ENCODE results near the gene KDM5A.

The KDM5A gene

DNA sequence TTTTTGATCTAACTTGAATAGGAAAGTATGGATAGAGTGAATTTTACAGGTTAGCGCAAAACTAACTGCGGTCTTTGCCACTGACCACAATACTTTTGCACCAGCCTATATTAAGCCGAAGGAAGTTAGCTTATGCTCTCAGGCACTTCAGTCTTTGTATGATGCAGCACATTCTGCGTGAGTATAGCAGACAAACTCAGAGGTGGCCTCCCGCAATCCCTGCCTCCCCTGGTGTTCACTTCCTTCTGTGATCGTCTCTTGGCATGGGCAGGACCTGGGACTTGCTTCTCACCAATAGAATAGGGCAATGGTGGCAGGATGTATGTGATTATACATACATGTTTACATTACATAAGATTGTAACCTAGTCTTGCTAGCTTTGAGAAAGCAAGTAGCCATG, 116.2 kb downstream of the KDM5A start:
- no peak for DNase-seq (ENCODE audit: low spot score)

DNA sequence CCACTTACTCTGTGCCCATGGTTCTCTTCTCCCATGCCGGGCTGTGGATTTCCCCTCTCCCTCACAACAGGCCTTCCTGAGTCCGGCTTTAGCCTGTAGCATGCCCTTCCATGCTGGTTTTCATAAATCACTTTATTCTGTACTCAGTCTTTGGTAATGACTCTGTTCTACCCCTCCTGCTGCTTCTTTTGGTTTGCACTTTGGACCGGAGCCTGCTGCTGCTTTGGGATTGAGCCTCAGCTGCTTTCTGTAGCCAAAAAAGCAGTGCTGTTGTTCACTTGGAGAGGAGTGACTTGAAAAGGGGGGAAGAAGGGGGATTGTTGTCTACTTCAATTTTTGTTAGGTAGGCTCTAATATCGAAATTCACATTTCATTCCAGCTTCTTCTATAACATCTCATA, 118.0 kb downstream of the KDM5A start:
- no peak for DNase-seq (ENCODE audit: low spot score)

DNA sequence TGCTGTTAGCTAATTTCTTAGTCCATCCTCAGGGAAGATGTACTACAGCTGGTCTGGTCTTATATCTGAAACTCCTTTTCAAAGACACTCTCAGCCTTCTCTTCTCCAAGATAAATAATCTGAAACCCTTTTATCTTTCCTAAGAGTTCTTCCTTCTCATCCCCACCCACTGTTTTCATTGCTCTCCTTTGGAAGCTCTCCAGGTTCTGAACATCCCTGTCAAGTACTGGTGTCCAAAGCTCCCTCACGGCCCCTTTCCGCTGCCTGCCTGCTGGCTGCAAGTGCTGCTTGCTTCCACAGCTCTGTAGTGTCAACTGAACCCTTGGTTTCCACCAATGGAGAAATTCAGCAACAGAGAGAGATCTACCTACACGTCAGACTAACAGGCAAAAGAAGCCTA, 119.9 kb downstream of the KDM5A start:
- DNase-seq (ENCODE audit: low spot score): no peak

DNA sequence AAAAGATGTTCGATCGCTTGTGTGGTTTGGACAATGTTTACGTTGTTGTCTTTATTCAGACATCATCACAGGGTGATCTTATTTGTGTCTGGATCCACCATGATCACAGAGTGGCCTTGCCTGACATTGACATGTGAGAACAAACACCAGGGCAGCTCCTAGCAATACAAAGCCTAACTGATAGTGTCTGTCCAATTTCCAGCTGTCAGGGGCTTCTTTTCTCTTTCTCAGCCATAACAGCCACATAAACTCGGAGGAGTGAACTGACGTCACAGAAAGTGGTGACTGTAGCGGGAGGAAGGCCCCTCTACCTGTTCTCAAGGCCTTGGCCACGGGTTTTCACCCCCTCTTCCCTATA, 120.7 kb downstream of the KDM5A start:
- no peak for DNase-seq (ENCODE audit: low spot score)

DNA sequence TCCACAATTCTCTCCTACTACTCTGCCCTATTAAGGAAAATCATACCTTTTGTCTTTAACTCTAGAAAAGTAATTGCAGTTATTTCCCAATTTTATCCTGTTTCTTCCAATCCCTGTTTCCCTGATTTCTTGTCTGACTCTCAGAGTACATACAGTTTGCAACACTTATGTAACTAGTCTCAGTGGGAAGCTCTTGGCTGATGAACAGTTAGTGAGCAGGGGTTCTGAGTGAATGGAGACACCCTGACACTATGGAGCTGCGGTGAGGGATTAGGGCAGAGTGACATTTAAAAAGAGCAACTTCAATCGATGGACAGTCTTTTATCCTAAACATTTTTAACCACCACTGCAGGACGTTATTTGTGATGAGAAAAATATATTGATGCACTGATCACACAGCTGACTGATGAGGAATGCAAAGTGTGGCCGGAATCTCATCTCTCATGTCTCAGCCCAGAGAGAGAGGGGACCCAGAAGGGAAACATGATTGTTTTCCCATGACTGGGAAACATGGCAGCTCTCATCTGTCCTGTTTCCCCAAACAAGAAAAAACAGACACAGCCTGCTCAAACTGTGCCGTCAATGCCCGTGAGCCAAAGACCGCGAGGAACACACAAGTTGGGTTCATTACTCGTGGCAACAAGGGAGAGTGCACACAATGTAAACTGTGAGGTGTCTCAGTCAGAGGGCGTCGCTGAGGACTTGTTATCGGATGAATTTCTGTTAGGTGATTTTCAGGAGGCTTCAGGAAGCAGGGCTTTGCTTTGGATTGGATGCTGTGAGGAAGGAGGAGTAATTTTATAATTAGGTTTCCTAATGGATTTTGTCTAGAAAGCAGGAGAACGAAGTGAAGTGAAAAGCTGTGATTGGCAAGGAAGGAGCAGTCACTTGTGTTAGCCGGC, 121.3 kb downstream of the KDM5A start:
- no peak for DNase-seq (ENCODE audit: low spot score)

DNA sequence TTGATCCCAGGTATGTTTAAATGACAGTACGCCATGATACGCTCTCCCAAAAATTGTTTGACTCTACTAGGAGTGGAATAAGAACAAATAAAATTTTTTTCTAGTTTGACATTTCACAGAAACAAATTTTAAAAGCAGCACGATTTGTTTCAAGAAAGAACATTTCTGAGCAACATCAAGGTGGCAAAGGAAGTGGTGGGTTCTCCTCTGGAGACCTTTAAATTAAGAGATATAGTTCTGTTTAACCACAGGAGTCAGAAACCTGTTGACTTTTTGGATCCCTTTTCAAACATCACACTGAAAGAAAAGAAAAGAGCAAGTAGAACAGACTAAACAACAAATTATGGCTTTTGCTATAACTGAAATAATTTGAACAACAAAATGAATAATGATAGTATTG, 124.0 kb downstream of the KDM5A start:
- DNase-seq (ENCODE audit: low spot score): no peak

DNA sequence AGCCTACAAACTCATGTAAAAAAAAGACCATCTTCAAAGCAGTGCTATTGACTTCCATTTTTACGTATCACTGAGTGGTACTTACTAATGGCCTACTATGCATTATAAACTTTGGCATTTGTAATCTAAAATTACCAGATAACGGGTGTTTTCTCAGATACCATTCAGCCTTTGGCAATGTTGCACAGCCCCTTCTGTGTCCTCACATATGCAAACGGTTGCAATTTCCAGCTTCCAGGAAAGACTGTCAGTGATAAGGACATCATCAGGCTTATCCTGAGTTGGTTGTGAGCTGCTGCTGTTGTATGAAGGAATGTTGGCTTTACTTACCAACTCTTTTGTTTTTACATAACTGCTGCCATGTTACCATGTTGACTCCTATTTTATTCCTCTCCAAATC, 124.9 kb downstream of the KDM5A start:
- no peak for DNase-seq (ENCODE audit: low spot score)

DNA sequence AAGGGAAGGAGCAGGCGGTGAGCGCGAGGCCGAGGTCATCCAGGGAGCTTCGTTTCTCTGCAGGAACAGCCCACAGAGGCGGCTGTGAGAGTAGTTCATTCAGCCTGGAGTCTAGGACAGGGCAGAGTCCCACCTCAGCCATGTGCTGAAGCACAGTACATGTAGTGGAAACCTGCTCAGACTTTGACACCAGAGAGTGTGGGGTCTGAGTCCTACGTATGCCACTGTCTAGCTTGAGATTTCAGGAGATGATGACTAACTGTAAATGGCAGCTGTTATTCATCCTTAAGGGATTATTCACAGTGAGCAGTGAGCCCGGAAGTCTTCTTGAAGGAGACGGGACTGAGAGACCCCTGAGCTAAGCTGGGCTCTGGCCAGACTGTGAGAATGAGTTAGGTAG, 125.5 kb downstream of the KDM5A start:
- no peak for DNase-seq (ENCODE audit: low spot score)

DNA sequence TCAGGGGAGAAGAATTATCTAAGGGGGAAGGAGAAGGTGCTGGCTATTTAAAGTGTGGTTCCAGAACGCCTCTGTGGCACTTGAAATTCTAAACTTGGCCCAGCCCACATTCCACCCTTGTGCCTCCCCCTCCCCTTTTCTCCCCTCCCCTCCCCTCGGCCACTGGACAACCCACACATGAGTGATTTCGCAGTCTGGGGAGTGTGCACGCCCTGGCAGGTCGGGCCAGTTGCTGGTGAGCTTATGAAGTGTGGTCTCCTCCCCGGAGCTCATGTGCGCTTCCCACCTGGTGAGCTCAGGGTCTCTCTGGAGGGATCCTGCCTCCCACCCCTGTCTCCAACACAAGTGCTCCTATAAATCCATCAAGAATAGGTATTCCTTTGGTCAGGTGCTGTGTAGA, 126.3 kb downstream of the KDM5A start, which contains the start of gene SLC6A13:
SLC6A13 (minus strand) TSS at position 20 of the 400 bp plus-strand sequence. CDS start 2,784 bp downstream, outside the sequence.
- no peak for DNase-seq (ENCODE audit: low spot score)

DNA sequence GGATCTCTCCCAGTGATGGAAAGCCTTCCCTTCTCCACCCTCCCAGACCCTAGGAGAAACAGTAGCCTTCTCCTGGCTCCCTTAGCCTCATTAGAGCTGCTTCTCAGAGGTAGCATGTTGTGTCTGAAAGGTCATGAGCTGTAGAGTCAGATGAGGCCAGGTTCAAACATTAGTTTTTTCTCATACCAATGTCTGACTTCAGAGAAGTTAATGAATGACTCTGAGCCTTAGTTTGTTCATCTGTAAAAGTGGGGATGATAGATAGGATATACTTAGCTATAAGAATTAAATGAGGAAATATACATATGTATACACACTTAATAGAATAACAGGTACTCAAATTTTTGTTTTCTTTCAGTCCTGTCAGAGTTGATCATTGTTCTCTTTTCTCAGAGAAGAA, 127.0 kb downstream of the KDM5A start:
- no peak for DNase-seq (ENCODE audit: low spot score)

DNA sequence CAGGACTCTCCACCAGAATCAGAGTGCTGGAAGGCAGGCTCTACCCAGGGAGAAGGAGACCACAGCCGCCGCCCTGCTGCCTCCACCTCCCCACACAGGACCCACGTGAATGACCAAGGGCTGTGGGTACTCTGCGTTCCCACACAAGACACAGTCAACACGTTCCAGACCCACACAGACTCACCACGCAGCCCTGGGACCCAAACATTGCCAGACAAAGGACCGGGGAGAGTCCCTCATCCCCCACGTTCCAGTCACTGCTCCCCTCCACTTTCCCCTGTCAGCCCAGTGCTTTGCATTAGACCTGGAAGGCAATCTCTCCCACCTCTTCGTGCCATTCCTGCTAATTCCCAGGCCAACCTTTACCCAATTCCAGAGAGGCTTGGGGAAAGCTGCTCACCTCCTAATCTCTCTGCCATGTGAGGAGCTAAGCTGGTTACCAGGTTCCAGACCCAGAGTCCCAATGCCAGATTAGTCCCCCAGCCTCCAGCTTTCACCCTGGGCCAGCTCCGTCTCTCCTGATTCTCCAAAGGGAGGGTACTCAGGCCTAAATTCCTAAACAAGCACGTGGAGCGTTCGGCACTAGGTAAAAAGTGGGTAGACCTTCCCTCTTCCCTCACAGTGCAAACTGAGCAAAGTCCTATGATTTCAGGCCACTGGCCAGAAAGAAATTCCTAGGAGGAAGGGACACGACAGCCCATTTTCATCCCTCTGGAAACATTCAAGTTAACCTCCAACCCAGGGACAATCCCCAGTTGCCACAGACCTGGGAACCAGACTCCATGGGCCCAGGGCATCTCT, 131.4 kb downstream of the KDM5A start:
- no peak for DNase-seq (ENCODE audit: low spot score)

DNA sequence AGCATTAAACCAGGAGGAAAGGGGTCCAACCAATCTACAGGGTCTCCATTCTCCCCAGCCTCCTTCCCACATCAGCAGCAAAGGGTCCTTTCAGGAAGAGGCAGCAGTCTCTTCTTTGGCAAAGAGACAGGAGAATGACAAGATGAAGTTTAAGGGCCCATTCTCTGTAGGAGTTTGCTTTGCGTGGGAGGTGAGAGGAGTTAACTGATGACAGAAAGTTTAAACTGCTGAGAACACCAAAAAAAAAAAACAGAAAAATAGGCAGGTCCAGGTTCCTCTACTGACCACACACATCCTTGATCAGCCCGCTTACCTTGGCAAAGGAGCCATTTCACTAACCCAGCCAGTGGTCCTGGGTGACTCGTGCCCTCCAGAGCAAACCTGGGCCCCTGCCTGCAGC, 132.2 kb downstream of the KDM5A start:
- no peak for DNase-seq (ENCODE audit: low spot score)

DNA sequence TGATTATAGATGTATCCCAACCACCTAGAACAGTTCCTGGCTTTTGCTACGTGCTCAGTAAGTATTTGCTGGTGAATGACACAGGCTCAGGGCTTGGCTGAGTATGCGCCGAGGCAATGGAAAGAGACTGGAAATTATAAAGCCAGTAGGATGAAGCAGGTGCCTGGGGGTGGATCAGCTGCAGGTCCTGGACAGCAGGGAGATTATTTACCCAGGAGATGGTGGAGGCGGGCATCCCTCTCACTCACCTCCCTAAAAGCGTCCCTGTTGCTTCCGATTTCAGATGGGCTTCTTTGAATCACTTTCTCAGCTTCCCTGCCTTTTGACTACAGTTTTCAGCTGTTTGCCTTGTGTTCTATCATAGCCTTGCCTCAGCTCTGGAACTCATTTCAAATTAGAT, 132.9 kb downstream of the KDM5A start:
- no peak for DNase-seq (ENCODE audit: low spot score)

DNA sequence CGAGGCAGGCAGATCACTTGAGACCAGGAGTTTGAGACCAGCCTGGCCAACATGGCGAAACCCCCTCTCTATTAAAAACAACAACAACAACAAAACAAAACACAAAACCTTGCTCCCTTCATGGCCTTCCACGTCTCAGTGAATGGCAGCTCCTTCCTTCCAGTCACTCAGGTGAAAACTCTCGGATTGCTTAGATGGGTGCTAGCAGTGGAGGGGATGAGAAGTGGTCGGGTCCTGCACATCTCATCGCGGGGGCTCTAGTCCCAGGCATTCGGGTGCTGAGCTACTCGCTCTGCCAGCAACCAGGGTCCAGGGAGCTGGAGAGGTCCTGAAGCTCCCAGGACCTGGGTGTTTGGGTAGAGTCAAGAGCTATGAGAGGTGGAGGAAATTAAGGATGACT, 134.2 kb downstream of the KDM5A start:
- no peak for DNase-seq (ENCODE audit: low spot score)

DNA sequence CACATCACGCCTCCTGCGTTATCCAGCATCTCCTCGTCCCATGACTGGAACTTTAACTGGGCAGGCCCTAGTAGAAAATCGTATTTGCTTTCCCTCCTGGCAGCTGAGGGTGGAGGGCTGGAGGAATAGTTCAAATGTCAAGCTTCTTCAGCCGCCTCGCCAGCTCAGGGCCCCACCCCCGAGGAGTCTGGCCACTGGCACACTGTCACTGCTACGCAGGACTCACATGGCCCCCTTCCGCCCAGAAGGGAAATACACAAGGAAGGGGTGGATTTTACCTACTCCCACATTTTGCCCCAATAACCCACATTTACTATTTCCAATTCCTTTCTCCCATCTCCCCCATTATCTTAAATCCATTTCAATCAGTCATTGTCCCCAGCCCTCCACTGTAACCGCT, 135.1 kb downstream of the KDM5A start:
- DNase-seq (ENCODE audit: low spot score): no peak

DNA sequence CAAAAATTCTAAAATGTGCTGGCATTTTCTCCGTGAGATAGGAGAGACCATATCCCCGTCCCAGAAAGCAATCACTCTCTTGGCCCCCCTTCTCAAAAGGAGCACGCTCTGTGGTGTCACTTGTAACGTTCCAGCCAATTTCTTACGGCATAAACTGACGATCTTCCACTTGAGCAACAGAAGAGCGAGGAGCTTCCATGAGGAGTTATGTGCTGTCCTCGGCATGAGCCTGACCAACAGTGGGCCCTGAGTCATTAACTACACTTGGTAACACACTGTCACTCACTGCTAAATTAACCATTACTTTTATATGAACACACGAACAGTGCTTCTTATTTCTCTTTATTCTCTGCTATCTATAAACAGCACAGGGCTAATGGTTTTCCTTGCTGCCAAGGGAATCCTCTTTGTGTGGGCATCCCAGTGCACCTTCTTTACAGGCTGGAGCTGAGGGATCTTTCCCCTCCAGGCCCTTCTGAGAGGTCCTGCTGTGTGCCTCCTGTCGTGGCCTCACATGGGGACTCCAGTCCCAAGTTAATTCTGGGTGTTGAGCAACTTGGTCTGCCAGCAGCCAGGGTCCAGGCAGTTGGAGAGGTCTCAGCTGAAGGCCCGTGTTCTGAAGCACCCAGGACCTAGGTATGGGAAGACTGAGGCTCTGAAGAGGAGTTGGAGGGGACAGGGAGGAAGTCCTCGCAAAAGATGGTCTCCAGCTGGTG, 135.8 kb downstream of the KDM5A start:
- DNase-seq (ENCODE audit: low spot score): no peak

DNA sequence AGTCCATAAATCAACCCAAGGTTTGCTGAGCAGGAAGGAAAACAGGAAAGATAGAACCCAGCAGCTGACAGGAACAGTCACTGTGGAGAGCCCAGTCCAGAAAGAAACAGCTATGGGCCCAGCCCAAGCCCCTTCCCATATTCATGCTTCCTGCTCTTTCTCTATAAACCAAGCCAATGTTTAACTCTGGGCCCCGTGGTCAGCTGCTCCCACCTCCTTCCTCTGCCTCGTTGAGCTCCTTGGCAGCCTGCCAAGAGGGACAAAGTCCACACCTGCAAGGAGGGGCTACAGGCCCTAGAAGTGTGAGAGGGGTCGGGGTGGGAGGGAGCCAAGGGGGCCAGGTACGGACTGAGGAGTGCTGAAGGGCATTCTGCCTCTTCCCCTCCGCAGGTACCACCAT, 136.5 kb downstream of the KDM5A start:
- no peak for DNase-seq (ENCODE audit: low spot score)

DNA sequence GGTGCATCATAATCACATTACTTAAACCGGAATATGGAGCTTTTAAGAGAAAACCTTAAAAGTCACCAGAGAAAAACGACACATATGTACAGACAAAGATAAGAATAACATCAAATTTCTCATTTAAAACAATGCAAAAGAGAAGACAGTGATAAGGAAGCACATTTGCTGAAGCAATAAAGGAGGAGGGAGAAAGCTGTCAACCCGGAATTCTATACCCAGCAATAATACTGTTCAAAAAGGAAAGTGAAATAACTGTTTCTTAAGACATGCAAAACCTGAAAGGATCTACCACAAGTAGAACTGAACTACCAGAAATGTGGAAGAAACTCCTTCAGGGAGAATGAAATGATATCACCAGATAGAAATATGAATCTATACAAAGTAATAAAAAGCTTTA, 141.8 kb downstream of the KDM5A start:
- DNase-seq (ENCODE audit: low spot score): no peak

DNA sequence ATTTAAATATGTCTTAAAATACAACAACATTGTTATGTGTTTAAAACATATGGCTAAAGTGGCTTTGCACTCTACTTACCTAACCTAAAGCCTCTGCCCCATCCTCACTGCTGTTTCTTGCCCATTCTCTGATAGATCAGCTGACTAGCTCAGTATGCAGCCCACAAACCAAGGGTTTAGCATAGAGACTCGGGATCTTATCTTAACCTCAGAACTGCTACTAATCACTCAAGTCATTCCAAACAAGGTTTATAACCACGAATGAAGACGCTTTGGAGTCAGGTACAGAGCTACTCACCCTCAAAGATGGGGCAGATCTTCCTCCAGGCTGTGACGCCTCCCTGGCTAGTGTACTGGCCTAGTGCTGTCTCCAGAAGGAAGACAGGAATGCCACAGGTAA, 145.7 kb downstream of the KDM5A start:
- no peak for DNase-seq (ENCODE audit: low spot score)

DNA sequence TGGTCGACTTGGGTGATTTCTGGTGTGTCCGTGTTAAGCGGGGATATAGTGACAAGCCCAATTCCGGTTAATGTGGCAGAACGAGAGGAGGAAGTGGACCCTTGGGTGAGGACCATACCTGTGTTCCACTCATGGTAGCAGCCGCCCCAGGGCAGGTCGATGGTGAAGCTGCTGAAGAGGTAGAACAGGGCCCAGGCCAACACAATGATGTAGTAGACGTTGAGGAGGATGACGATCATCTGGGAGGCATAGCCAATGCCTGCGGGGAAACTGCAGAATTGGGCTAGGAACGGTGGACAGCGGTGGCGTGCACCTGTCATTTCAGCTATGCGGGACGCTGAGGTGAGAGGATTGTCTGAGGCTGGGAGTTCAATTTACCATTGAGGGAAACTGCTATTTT, 146.6 kb downstream of the KDM5A start:
- DNase-seq (ENCODE audit: low spot score): no peak

DNA sequence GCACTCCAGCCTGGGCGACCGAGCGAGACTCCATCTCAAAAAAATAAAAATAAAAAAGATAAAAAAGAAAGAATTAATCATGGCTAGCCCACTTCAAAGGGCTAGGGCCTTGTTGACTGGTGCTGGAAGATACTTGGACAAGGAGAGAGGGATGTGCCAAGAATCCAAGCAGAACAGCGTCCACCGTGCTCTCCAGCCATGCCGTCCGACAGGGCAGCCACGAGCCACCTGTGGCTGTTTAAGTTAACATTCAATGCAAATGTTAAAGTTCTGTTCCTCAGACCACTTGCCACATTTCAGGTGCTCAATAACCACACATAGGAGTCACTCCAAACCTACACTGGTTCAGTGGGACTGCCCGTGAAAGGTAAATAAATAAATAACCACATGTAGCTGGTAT, 147.9 kb downstream of the KDM5A start:
- no peak for DNase-seq (ENCODE audit: low spot score)

DNA sequence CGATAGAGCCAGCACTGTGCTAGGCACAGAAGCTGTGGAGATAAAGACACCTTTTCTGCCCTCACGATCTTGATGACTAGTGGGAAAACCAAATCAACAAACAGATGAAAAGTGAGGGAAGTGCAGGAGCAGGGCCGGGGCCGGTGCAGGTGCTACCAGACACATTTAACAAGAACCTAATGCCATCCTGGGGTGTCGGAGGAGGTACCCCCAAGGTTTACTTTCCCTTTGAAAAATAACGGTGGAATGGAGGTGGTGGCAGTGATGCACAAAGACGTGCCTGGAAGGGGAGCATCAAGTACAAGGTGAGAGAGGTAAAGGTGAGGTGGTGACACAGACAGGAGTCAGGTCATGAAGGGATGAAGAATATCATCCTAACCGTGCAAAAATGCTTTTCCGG, 148.6 kb downstream of the KDM5A start:
- DNase-seq (ENCODE audit: low spot score): no peak
